HG02610 (cell line): ENCODE measurements around the gene DNAH7.
"Not testable (repeated sequence)": the region's sequence is repeated elsewhere in the genome, so short reads cannot be mapped to it uniquely, and the experiment has no call there.

Experiments
- ATAC-seq: cut with Tn5 transposase; IDR thresholded peaks from one replicate; pipeline ENCODE4 v1.9.1; 2021; ENCODE audit warnings: mild to moderate bottlenecking, moderate library complexity; ENCODE audit not compliant: unreplicated experiment

The DNAH7 gene

GRCh38 chr2:195734395-195734794 lies 334.2 kb downstream of the DNAH7 start:
- no peak for ATAC-seq

GRCh38 chr2:195733831-195734230 lies 334.8 kb downstream of the DNAH7 start:
- ATAC-seq, result no peak

- ATAC-seq, result no peak
Measured at GRCh38 chr2:195732574-195732973, 336.1 kb downstream of the DNAH7 start.

GRCh38 chr2:195730912-195731311 lies 337.7 kb downstream of the DNAH7 start:
- ATAC-seq, result no peak

- no peak for ATAC-seq
Measured at GRCh38 chr2:195727106-195727505, 341.5 kb downstream of the DNAH7 start.

- ATAC-seq, result no peak
Measured at GRCh38 chr2:195722075-195722474, 346.6 kb downstream of the DNAH7 start.

- no peak for ATAC-seq
Measured at GRCh38 chr2:195721042-195721441, 347.6 kb downstream of the DNAH7 start.

GRCh38 chr2:195716466-195716865 lies 352.2 kb downstream of the DNAH7 start:
- ATAC-seq, result no peak

GRCh38 chr2:195711478-195711877 lies 357.2 kb downstream of the DNAH7 start:
- ATAC-seq, result no peak

GRCh38 chr2:195709901-195710806 lies 358.5 kb downstream of the DNAH7 start:
- ATAC-seq, result no peak

GRCh38 chr2:195706161-195706900 lies 362.3 kb downstream of the DNAH7 start:
- ATAC-seq, result no peak

GRCh38 chr2:195700480-195700879 lies 368.2 kb downstream of the DNAH7 start:
- no peak for ATAC-seq

GRCh38 chr2:195697681-195698220 lies 370.9 kb downstream of the DNAH7 start:
- ATAC-seq, result no peak

- no peak for ATAC-seq
Measured at GRCh38 chr2:195696012-195696411, 372.6 kb downstream of the DNAH7 start.

- ATAC-seq, result no peak
Measured at GRCh38 chr2:195695002-195695631, 373.5 kb downstream of the DNAH7 start.

GRCh38 chr2:195694553-195694952 lies 374.1 kb downstream of the DNAH7 start:
- no peak for ATAC-seq

GRCh38 chr2:195692531-195692930 lies 376.1 kb downstream of the DNAH7 start:
- ATAC-seq, result not testable (repeated sequence)
